ENCODE measurements around the gene ITGAD.

GRCh38 chr16:31402687-31403086, 9.6 kb downstream of the ITGAD start:
- TF ChIP-seq EZH2phosphoT487 (IDR thresholded peaks at IDR 0.05; ENCODE audit: low read depth), result no peak
- no peak for TF ChIP-seq CTCF (IDR thresholded peaks at IDR 0.05; ENCODE audit: low read depth, low read length)

Data from OCI-LY3 (cell line).